Myocyte (in vitro differentiated cells): Measurements from ENCODE around the gene DDX19B. TPM values are rescaled to one million over a fixed set of nuclear protein-coding genes. Genes with fewer than 3 reads are reported as not detected.
"Not testable (repeated sequence)": the region's sequence is repeated elsewhere in the genome, so short reads cannot be mapped to it uniquely, and the experiment has no call there.

ENCODE experiments used
- DNase-seq: peaks from one replicate; pipeline ENCODE4 v3.0.0-alpha.2; 2012; ENCODE audit warnings: low read depth
- total RNA-seq: library from RNA; depleted of rRNA; stranded (reverse); fragments of >200 nt; gene quantifications from 2 replicates; pipeline ENCODE4 v1.2.3, GENCODE V29; 2014

The DDX19B gene
- total RNA-seq, 1 donor from 2014 or later: 22.3 TPM

- not testable (repeated sequence) for DNase-seq
Observed at GRCh38 chr16:70287304-70287971, 11.5 kb upstream of the DDX19B start.

DNA sequence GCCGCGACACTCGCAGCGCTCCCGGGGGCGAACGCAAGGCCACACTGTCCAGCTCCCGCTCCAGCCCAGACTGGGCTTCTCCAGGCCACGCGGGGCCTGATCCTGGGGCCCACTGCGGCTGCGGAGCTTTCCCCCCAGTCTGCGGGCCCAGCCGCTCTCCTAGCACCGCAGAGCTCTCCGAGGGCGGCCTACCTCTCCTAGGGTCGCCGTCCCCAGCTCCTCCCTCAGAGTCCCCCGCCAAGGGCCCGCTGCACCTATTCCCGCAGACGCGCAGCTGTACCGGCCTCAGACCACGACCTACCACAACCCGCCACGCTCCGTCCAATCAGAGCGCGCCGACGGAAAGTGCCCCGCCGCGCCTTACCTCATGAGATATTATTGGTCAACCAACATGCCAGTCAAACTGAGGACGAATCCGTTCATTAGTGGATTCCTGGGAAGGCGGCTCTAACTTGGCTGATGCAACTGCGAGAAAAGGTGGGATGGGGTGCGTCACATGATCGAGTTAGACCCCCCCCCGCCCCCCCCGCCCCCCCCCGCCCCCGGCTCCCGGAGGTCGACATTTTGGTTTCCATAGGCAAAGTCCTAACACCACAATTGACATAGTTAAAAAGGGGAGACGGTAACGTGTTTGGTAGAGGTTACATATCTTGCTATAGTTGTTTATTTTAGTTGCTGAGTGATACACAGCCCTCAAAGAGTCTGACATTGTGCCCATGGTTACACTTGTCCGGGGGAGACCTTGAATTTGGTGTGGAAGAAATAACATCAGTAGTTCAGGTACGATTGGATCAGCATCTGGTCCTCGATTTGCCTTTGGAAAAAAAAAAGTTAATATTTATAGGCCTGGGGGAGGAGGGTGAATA lies 9.5 kb upstream of the DDX19B start, which contains the start of gene AARS1:
AARS1 (minus strand) TSS at position 278 of the 866 bp plus-strand sequence. CDS start 6,743 bp downstream, outside the sequence.
- peak; percentile 100 for DNase-seq

DNA sequence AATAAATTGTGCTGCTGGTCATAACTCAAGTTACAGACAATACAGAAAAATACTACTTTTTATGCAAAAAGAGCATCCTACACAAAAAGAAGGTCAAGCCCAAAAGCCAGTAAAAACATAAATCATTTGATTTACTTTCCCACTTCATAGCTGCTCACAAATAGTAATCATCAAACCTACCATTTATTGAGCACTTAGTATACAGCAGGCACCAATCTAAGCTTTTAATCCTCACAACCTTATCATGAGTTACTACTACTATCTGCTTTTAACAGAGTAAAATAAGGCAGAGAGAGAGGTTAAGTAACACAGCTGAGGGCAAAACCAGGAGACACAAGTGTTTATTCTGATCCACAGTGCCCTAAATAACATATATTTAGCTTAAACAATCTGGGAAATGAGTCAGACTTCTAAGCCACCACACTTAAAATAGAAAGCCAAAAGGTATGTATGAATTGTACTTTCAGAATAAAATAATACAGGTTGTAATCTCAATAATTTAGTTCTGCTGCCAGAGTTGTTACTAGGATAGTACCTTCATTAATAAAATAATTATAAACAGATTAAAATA lies 8.0 kb upstream of the DDX19B start:
- no peak for DNase-seq

DNA sequence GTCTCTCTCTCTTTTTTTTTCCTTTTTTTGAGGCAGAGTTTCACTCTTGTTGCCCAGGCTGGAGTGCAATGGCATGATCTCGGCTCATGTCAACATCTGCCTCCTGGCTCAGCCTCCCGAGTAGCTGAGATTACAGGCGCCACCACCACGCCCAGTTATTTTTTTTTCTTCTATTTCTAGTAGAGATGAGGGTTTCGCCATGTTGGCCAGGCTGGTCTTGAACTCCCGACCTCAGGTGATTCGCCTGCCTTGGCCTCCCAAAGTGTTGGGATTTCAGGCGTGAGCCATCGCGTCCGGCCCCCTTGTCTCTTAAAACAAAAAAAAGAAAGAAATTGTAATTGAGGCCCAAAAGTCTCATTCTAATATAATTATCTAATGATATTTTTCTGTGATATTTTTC lies 6.8 kb upstream of the DDX19B start:
- not testable (repeated sequence) for DNase-seq

GRCh38 chr16:70294385-70295025 lies 4.5 kb upstream of the DDX19B start:
- no peak for DNase-seq

DNA sequence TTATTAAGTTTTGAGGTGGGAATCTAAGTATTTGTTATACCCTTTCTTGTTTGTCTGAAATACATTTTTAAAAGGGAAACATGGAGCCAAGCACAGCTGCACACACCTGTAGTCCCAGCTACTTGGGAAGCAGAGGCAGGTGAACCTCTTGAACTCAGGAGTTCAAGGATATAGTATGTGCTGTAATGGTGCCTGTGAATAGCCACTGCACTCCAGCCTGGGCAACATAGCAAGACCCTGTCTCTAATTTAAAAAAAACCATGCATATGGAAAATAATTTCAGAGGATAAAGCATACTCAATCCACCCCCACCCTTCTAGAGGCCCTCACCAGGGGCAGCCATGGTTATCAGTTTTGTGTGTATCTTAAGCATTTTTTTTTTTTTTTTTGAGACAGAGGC lies 3.4 kb upstream of the DDX19B start:
- DNase-seq: no peak

DNA sequence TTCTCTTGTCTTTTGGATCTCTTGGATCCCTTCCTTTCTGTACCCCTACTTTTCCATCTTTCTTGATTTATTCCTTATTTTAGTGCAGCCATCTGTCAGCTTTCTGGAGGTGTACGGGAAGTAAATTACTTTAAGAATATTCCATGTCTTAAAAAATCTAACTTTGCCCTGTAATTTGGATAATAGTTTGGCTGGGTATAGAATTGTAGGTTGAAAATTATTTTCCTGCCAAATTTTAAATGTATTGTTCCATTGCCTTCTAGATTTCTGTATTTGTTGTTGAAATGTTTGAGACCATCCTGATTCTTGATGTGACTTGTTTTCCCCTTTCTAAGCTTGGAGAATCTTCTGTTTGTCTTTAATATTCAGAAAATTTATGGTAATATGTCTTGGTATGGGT lies 2.1 kb downstream of the DDX19B start:
- no peak for DNase-seq

GRCh38 chr16:70302745-70303144 lies 3.8 kb downstream of the DDX19B start:
- no peak for DNase-seq

GRCh38 chr16:70304892-70305448 lies 6.0 kb downstream of the DDX19B start:
- no peak for DNase-seq

GRCh38 chr16:70306880-70307279 lies 7.9 kb downstream of the DDX19B start:
- no peak for DNase-seq

DNA sequence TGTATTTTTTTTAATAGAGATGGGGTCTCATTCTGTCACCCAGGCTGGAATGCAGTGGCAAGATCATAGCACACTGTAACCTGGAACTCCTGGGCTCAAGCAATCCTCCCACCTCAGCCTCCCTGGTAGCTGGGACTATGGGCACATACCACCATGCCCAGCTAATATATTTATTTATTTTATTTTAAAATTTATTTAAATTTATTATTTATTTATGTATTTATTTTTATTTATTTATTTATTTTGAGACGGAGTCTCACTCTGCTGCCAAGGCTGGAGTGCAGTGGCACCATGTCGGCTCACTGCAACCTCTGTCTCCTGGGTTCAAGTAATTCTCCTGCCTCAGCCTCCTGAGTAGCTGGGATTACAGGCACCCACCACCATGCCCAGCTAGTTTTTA lies 8.7 kb downstream of the DDX19B start:
- not testable (repeated sequence) for DNase-seq

- DNase-seq: no peak
Observed at GRCh38 chr16:70320121-70320520, 21.1 kb downstream of the DDX19B start.

DNA sequence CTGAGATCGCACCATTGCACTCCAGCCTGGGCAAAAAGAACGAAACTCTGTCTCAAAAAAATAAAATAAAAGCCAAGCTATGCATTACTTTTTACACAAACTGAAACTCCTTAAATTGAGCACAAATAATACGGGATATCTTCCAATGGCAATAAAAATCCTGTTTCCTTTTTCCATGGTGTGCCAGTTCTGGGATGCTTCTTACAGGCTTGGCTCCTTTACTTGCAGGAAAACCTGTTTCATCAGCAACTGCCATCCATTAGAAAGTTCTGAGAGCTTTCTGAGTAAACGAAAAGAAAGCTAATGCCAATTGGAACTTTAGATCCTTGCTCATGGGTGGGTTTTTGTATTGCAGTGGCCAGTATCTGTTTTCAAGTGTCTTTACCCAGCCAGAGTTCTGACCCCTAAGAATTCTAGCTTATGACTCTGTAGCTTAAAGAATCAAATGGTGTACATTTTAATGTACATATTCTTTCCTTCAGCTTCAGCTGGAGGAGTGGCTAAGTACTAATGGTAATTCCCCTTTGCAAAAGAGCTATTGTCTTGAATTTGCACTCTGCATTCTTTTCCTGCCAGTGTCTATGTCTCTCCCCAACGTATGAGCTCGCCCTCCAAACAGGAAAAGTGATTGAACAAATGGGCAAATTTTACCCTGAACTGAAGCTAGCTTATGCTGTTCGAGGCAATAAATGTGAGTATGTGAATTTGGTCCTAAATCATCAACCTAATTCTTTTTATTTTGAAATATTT lies 26.2 kb downstream of the DDX19B start:
- DNase-seq: no peak

- DNase-seq: no peak
Observed at GRCh38 chr16:70331091-70331490, 32.1 kb downstream of the DDX19B start.

GRCh38 chr16:70331588-70332358 lies 32.8 kb downstream of the DDX19B start:
- no peak for DNase-seq

DNA sequence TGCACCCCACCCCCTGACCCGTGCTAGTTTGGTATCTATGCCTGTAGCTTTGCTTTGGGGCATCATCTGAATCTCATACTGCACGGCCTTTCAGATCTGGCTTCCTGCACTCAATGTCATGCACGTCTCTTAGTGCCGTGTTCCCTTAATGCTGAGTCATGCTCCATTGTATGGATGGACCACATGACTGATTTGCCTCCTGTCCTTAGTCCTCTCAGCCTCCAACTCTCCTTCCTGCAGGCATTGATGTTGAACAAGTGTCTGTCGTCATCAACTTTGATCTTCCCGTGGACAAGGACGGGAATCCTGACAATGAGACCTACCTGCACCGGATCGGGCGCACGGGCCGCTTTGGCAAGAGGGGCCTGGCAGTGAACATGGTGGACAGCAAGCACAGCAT lies 33.7 kb downstream of the DDX19B start:
- DNase-seq: not testable (repeated sequence)

DNA sequence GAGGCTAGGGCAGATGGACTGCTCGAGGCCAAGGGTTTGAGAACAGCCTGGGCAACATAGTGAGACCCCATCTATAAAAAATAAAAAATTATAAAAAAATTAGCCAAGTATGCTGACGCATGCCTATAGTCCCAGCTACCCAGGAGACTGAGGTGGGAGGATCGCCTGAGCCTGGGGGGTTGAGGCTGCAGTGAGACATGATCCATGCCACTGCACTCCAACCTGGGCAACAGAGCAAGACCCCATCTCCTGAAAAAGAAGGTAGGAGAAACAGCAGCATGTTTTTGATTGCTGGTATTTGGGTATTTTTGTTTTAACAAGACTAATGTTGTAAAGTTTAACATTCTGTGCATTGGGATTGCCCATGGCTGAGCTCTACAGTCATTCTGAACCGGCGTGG lies 38.8 kb downstream of the DDX19B start:
- DNase-seq: no peak

GRCh38 chr16:70341600-70341999 lies 42.6 kb downstream of the DDX19B start:
- DNase-seq: no peak

GRCh38 chr16:70342016-70342415 lies 43.0 kb downstream of the DDX19B start:
- DNase-seq: peak; percentile 24

DNA sequence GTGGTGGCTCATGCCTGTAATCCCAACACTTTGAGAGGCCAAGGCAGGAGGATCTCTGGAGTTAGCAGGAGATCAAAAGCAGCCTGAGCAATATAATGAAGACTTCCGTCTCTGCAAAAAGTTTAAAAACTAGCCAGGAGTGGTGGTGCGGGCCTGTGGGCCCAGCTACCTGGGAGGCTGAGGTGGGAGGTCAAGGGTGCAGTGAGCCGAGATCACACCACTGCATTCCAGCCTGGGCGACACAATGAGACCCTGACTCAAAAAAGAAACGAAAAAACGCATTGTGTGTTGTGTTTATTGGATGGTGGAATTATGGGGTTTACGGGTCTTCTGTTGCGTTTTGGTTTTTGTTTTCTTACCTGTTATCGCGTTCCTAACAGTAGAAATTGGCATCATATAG lies 46.9 kb downstream of the DDX19B start:
- DNase-seq: no peak
